ENCODE data around the gene KAZN.

KAZN gene

DNA sequence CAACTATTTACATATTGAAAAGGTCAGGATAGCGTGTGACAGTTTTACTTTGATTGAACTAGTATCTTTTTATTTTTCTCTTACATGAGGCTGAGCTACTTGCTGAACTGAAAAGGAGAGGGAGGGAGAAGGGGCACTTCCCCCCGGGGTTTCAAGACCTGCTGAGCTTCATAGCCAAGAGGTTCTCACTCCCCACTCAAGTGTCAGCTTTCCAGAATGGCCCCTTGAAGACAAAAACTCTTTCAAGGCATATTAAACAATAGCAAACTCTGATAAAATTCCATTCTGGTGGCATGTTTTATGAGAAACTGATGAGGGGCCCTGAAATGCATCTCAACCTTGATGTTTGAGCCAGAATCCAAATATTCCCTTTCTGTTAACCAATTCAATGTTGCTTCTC is 143.0 kb downstream of the KAZN start:
- no peak overlapping the region for H3K4me2 ChIP-seq (ENCODE audit: low read length)
- H3K27ac ChIP-seq (ENCODE audit: low read depth, low read length), result no peak overlapping the region
- no peaks in the 10 kb centered on the region for H3K9me2 ChIP-seq (replicated peaks; ENCODE audit: control insufficient read depth, low read length)
- H3K4me1 ChIP-seq (ENCODE audit: control insufficient read depth, low read length), result peaks cover 59% of the 10 kb centered on the region
- TF ChIP-seq EZH2phosphoT487 (IDR thresholded peaks at IDR 0.05; ENCODE audit: borderline replicate concordance, low read length), result no peak
- TF ChIP-seq, protein P1, sequence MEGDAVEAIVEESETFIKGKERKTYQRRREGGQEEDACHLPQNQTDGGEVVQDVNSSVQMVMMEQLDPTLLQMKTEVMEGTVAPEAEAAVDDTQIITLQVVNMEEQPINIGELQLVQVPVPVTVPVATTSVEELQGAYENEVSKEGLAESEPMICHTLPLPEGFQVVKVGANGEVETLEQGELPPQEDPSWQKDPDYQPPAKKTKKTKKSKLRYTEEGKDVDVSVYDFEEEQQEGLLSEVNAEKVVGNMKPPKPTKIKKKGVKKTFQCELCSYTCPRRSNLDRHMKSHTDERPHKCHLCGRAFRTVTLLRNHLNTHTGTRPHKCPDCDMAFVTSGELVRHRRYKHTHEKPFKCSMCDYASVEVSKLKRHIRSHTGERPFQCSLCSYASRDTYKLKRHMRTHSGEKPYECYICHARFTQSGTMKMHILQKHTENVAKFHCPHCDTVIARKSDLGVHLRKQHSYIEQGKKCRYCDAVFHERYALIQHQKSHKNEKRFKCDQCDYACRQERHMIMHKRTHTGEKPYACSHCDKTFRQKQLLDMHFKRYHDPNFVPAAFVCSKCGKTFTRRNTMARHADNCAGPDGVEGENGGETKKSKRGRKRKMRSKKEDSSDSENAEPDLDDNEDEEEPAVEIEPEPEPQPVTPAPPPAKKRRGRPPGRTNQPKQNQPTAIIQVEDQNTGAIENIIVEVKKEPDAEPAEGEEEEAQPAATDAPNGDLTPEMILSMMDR (IDR thresholded peaks at IDR 0.05; ENCODE audit: low read depth, low read length, poor library complexity, severe bottlenecking), result no peak
- H3F3A ChIP-seq (ENCODE audit: control insufficient read depth, insufficient read depth), result peaks cover 14% of the 10 kb centered on the region
- H4K20me1 ChIP-seq (ENCODE audit: control insufficient read depth, insufficient read depth, low read depth, low read length), result no peaks in the 10 kb centered on the region
- H3K4me3 ChIP-seq (ENCODE audit: low read length), result no peak overlapping the region
- no peaks in the 10 kb centered on the region for H3K9me3 ChIP-seq (ENCODE audit: control insufficient read depth, insufficient read depth, low read length)
- peaks cover 13% of the 10 kb centered on the region; the same call in 1 of the 2 replicates for H3K27me3 ChIP-seq (ENCODE audit: control insufficient read depth, low read length)
- peaks cover 4% of the 10 kb centered on the region for H3K79me2 ChIP-seq (ENCODE audit: control insufficient read depth, low read length)
- H3K36me3 ChIP-seq (ENCODE audit: control insufficient read depth, low read length), result no peaks in the 10 kb centered on the region

DNA sequence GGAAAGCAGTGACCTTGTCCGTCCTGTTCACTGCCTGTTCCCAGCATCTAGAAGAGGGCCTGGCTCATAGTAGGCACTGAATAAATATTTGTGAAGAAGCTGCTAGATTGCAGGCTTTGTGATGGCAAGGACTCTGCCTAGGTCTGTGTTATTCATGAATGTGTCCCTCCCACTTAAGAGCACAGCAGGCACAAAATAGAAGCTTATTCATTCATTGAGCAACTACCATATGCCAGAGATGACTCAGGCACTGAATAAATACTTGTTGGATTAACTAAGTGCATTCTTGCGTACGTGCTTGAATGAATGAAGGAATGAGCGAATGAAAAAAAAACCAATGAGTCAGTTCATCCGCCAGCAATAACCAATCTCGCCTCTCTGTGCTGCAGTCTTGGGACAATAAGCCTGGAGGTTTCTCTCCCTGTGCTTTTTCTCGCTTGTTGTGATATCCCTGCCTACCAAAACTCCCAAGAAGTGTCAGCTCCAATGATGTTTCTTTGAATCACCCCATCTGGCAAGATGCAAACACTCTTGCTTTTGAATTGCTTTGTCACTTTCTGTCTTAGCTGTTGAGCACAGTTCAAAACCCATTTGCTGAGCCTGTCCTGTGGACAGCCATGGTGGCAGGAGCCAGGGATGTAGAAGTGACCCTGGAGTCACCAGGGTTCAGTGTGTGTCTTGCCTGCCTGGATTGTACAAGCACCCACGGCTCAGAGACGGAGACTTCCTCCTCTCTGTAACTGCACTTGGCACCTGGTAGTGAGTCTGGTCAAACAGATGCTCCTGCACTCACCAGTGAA is 143.9 kb downstream of the KAZN start:
- peaks cover 50% of the 10 kb centered on the region for H3K4me1 ChIP-seq (ENCODE audit: control insufficient read depth, low read length)
- no peaks in the 10 kb centered on the region for H3K9me3 ChIP-seq (ENCODE audit: control insufficient read depth, insufficient read depth, low read length)
- H3K4me3 ChIP-seq (ENCODE audit: low read length), result no peak overlapping the region
- no peaks in the 10 kb centered on the region for H3K79me2 ChIP-seq (ENCODE audit: control insufficient read depth, low read length)
- TF ChIP-seq, protein P1 (IDR thresholded peaks at IDR 0.05; ENCODE audit: low read depth, low read length, poor library complexity, severe bottlenecking), result no peak
- TF ChIP-seq EZH2phosphoT487 (IDR thresholded peaks at IDR 0.05; ENCODE audit: borderline replicate concordance, low read length), result no peak
- H3K27me3 ChIP-seq (ENCODE audit: control insufficient read depth, low read length), result peaks cover 13% of the 10 kb centered on the region; the same call in 1 of the 2 replicates
- no peaks in the 10 kb centered on the region for H3K9me2 ChIP-seq (replicated peaks; ENCODE audit: control insufficient read depth, low read length)
- H3K36me3 ChIP-seq (ENCODE audit: control insufficient read depth, low read length), result no peaks in the 10 kb centered on the region
- H4K20me1 ChIP-seq (ENCODE audit: control insufficient read depth, insufficient read depth, low read depth, low read length), result no peaks in the 10 kb centered on the region
- peaks cover 5% of the 10 kb centered on the region for H3F3A ChIP-seq (ENCODE audit: control insufficient read depth, insufficient read depth)
- H3K27ac ChIP-seq (ENCODE audit: low read depth, low read length), result no peak overlapping the region
- no peak overlapping the region for H3K4me2 ChIP-seq (ENCODE audit: low read length)

DNA sequence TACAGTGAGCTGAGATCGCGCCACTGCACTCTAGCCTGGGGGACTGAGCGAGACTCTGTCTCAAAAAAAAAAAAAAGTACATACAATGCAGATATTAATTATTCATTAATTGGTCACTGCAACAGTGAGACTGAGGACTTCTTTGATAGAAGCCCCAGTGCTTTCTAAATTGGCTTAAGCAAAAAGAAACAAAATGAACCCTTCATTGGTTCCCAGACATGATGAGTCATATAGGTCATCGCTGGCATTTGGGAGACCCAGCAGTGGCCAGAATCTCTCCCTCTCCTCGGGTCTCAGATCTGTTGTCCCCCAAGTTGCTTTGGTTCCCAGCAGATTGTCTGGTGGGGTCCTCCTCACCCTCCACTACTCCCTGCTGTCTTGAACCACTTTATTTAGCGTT is 144.9 kb downstream of the KAZN start:
- H3K27ac ChIP-seq (ENCODE audit: low read depth, low read length), result no peak overlapping the region
- H3K9me3 ChIP-seq (ENCODE audit: control insufficient read depth, insufficient read depth, low read length), result no peaks in the 10 kb centered on the region
- no peak overlapping the region for H3K4me2 ChIP-seq (ENCODE audit: low read length)
- no peak for TF ChIP-seq EZH2phosphoT487 (IDR thresholded peaks at IDR 0.05; ENCODE audit: borderline replicate concordance, low read length)
- TF ChIP-seq, protein P1 (IDR thresholded peaks at IDR 0.05; ENCODE audit: low read depth, low read length, poor library complexity, severe bottlenecking), result no peak
- peaks cover 40% of the 10 kb centered on the region for H3K4me1 ChIP-seq (ENCODE audit: control insufficient read depth, low read length)
- H3K27me3 ChIP-seq (ENCODE audit: control insufficient read depth, low read length), result peaks cover 13% of the 10 kb centered on the region; the same call in 1 of the 2 replicates
- no peaks in the 10 kb centered on the region for H4K20me1 ChIP-seq (ENCODE audit: control insufficient read depth, insufficient read depth, low read depth, low read length)
- no peaks in the 10 kb centered on the region for H3K79me2 ChIP-seq (ENCODE audit: control insufficient read depth, low read length)
- H3K9me2 ChIP-seq (replicated peaks; ENCODE audit: control insufficient read depth, low read length), result no peaks in the 10 kb centered on the region
- H3K4me3 ChIP-seq (ENCODE audit: low read length), result no peak overlapping the region
- no peaks in the 10 kb centered on the region; the same call in 1 of the 2 replicates for H3F3A ChIP-seq (ENCODE audit: control insufficient read depth, insufficient read depth)
- no peaks in the 10 kb centered on the region for H3K36me3 ChIP-seq (ENCODE audit: control insufficient read depth, low read length)
